ENCODE data around the gene TRIM46.

The TRIM46 gene, protein sequence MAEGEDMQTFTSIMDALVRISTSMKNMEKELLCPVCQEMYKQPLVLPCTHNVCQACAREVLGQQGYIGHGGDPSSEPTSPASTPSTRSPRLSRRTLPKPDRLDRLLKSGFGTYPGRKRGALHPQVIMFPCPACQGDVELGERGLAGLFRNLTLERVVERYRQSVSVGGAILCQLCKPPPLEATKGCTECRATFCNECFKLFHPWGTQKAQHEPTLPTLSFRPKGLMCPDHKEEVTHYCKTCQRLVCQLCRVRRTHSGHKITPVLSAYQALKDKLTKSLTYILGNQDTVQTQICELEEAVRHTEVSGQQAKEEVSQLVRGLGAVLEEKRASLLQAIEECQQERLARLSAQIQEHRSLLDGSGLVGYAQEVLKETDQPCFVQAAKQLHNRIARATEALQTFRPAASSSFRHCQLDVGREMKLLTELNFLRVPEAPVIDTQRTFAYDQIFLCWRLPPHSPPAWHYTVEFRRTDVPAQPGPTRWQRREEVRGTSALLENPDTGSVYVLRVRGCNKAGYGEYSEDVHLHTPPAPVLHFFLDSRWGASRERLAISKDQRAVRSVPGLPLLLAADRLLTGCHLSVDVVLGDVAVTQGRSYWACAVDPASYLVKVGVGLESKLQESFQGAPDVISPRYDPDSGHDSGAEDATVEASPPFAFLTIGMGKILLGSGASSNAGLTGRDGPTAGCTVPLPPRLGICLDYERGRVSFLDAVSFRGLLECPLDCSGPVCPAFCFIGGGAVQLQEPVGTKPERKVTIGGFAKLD

GRCh38 chr1:155173478-155174323 is at the start of gene TRIM46:
TSS of gene TRIM46 (plus strand) at chr1:155173849. CDS start at chr1:155173967, 118 bp downstream.
- DNase-seq (ENCODE audit: low spot score): peak; percentile 74

GRCh38 chr1:155124503-155125463 is 48.9 kb upstream of the TRIM46 start:
- peak; percentile 57 for DNase-seq (ENCODE audit: low spot score)

GRCh38 chr1:155125511-155125945 is 48.1 kb upstream of the TRIM46 start:
- peak; percentile 53 for DNase-seq (ENCODE audit: low spot score)

DNA sequence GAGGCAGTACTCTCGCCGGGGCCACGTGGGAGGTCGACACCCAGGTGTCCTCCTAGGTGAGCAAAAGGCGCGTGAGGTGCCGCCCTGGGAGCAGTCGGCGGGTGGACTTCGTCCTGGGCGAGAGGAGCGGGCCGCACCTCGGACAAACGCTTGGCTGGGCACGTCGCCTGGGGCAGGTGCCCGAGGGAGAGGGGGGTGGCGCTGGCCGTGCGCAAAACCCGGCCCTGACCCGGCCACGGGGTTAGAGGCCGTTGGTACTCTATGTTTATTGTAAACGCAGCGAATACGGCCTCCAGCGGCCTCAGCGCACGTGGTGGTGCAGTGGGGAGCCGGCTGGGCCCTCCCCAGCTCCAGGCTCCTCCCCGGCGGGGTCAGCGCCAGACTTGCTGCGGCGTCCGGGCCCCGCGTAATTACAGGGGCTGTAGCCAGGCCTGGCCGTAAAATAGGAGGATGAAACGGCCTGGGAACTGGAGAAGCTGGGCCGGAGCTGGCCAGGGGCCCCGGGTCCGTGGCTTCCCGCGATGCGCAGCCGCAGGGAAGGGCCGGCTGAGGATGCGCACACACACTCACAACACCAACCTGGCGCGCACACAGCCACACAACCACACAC is 47.6 kb upstream of the TRIM46 start:
- DNase-seq (ENCODE audit: low spot score): peak; percentile 69

- DNase-seq (ENCODE audit: low spot score): peak; percentile 73
Measured at GRCh38 chr1:155126556-155127104, 47.0 kb upstream of the TRIM46 start.

GRCh38 chr1:155127105-155127966 is 46.3 kb upstream of the TRIM46 start, which contains the start of gene EFNA1:
TSS of gene EFNA1 (plus strand) at chr1:155127876. CDS start at chr1:155127978, 102 bp downstream.
- DNase-seq (ENCODE audit: low spot score): peak; percentile 78

DNA sequence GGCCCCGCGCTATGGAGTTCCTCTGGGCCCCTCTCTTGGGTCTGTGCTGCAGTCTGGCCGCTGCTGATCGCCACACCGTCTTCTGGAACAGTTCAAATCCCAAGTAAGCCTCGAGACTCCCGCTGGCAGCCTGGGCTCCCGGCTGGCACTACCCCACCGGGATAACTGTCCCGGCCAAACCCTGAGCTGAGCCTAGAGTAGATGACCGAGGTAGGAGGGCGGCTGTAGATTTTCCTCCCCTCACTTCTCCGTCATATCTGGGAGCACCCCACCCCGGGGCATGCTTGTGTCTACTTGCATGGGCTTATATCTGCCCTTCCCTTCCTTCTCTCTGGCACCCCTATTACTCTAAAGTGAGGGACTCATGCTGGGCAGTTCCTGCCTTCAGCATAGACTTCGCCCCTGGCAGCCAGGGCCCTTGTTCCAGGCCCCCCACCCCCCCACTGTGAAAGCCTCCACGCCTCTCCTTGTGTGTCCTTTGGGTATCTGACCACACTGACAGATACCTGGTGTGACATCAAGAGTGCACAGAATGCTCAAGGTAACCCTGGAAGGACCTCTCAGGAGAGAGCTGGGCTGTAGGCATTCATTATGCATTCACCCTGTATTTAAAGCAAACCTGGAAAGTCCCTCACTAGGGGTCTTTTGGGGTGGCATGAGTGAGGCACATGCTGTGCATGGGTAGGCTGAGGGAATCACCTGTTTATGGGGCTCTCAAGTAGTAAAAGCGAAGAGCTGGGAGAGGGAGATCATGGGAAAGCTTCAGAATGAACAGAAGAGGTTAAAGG is 45.5 kb upstream of the TRIM46 start:
- no peak for DNase-seq (ENCODE audit: low spot score)

DNA sequence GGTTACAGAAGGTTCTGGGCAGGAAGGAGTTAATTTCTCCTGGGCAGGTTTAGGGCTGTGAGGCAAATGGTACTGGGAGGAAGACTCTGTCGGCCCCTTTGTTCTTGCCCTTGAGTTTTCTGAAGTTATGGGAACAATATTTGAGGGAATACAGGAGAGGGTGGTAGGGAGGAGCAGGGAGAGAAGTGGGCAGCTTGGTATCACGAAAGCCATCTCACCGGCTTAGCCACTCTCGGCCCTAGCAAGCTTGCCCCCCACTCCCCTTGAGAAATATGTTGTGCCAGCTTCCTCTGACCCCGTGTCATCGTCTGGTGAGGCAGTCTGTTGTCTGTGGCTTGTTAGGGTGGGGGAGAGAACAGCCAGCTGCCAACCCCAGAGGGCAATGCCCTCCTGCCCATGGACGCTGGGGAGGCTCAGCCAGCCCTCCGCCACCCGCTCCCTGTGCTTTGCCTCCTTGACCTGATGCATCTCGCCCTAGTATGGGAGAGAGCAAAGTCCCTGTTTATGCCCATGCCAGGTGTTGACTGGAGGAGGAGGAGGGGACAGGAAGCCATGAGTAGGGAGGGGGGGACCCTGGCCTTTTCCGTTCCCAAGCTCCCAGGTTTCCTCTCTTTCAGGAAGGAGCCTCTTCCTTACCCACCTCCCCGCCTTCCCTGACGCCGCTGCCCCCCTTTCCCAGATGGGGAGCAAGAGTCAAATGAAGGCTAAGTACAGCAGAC is 44.7 kb upstream of the TRIM46 start:
- no peak for DNase-seq (ENCODE audit: low spot score)

GRCh38 chr1:155130272-155131006 is 43.2 kb upstream of the TRIM46 start:
- DNase-seq (ENCODE audit: low spot score): no peak

DNA sequence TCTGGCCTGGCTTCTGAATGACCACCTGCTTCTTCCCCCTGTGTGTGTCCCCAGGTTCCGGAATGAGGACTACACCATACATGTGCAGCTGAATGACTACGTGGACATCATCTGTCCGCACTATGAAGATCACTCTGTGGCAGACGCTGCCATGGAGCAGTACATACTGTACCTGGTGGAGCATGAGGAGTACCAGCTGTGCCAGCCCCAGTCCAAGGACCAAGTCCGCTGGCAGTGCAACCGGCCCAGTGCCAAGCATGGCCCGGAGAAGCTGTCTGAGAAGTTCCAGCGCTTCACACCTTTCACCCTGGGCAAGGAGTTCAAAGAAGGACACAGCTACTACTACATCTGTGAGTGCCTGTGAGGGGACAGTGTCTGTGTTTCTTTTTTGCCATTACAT is 42.4 kb upstream of the TRIM46 start:
- DNase-seq (ENCODE audit: low spot score): no peak

- DNase-seq (ENCODE audit: low spot score): no peak
Measured at GRCh38 chr1:155131856-155132255, 41.8 kb upstream of the TRIM46 start.

GRCh38 chr1:155133799-155134281 is 39.8 kb upstream of the TRIM46 start:
- DNase-seq (ENCODE audit: low spot score): no peak

DNA sequence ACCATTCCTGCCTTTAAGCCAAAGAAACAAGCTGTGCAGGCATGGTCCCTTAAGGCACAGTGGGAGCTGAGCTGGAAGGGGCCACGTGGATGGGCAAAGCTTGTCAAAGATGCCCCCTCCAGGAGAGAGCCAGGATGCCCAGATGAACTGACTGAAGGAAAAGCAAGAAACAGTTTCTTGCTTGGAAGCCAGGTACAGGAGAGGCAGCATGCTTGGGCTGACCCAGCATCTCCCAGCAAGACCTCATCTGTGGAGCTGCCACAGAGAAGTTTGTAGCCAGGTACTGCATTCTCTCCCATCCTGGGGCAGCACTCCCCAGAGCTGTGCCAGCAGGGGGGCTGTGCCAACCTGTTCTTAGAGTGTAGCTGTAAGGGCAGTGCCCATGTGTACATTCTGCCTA is 39.3 kb upstream of the TRIM46 start:
- DNase-seq (ENCODE audit: low spot score): no peak

GRCh38 chr1:155134880-155135414 is 38.7 kb upstream of the TRIM46 start:
- peak; percentile 71 for DNase-seq (ENCODE audit: low spot score)

DNA sequence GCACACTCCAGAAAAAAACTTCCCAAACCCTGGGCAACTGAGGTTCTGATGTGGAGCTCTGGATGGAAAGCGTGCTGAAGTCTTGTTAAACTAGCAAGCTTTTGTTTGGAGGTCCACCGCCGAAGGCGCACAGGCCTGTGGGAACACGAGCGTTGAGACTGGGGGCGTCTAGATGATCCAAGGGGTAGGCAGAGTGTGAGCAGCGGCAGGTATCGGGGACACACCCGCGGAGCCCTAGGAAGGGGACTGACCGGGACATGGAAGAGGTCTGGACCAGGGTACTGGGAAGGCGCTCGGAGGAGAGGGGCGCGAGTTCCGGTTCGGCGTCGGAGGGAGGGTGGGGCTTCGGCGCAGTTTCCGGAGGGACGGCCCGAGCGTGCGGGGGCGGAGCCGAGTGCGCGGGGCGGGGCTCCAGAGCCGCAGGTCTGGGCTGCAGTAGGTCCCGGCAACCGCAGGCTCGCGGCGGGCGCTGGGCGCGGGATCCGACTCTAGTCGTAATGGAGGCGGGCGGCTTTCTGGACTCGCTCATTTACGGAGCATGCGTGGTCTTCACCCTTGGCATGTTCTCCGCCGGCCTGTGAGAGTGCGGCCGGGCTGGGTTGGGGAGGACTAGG is 38.1 kb upstream of the TRIM46 start, which contains the start of gene SLC50A1:
Gene SLC50A1 (plus strand): TSS at position 438 of the 614 bp plus-strand sequence. CDS start 60 bp downstream, at position 498.
- DNase-seq (ENCODE audit: low spot score): peak; percentile 97

GRCh38 chr1:155136748-155137147 is 36.9 kb upstream of the TRIM46 start:
- DNase-seq (ENCODE audit: low spot score): no peak
